Tibial artery (tissue), 4 donors: ENCODE data around the gene P2RX2.

Experiments used
- DNase-seq, 2 donors: peaks; one replicate each; pipeline ENCODE4 v3.0.0-alpha.2; 2019
- H3K27ac ChIP-seq, 2 donors: fragments of 200-600 bp; sonication (generic) in 1 of 2; 1 replicate in 1 of 2; 2 replicates in 1 of 2; pipeline ENCODE4 v1.5.1; 2018 to 2019; ENCODE audit warnings: mild to moderate bottlenecking in 1 of 2
- H3K27me3 ChIP-seq, 2 donors: fragments of 200-600 bp; sonication (generic) in 1 of 2; one replicate each; pipeline versions ENCODE4 v1.5.1 to v1.6.0; 2016 to 2019
- H3K36me3 ChIP-seq, 3 donors: fragments of 200-600 bp; sonication (generic) in 2 of 3; one replicate each; pipeline ENCODE4 v1.5.1; 2016 to 2019; ENCODE audit warnings: mild to moderate bottlenecking in 2 of 3
- H3K4me1 ChIP-seq, 4 donors: fragments of 200-600 bp; sonication (generic) in 2 of 4; 1 replicate in 3 of 4; 2 replicates in 1 of 4; pipeline ENCODE4 v1.5.1; 2016 to 2019
- H3K4me3 ChIP-seq, 2 donors: fragments of 200-600 bp; sonication (generic) in 1 of 2; 1 replicate in 1 of 2; 2 replicates in 1 of 2; pipeline ENCODE4 v1.5.1; 2018 to 2019; ENCODE audit warnings: mild to moderate bottlenecking in 2 of 2
- H3K9me3 ChIP-seq, 3 donors: fragments of 200-600 bp; sonication (generic) in 1 of 3; one replicate each; pipeline ENCODE4 v1.5.1; 2016 to 2019
- CTCF ChIP-seq, 2 experiments: fragments of 200-600 bp in 1 of 2; fragments of 450-650 bp in 1 of 2; IDR thresholded peaks; one replicate each; pipeline ENCODE4 v1.5.1; 2017 to 2019; ENCODE audit warnings: antibody characterized with exemption in 2 of 2, mild to moderate bottlenecking in 1 of 2, moderate library complexity in 1 of 2
- intact Hi-C: fragments of 100-400 bp; cut with DNase I; formaldehyde crosslinking; loops from one replicate; pipeline ENCODE4 v1.15.0; 2023; ENCODE audit warnings: low total_unique reads

Gene P2RX2

GRCh38 chr12:132588821-132589669 lies 29.5 kb upstream of the P2RX2 start:
- intact Hi-C loops: no loop called here
- H3K9me3 ChIP-seq: no peaks in the 10 kb centered on the region
- H3K27me3 ChIP-seq: peaks cover 0 to 17% of the 10 kb centered on the region in 2 donors
- no peak for DNase-seq
- peaks cover 0 to 9% (median 0%) of the 10 kb centered on the region in 3 donors for H3K36me3 ChIP-seq
- no peak overlapping the region for H3K4me3 ChIP-seq
- no peak overlapping the region for H3K27ac ChIP-seq
- no peak for TF ChIP-seq CTCF (IDR thresholded peaks at IDR 0.05)
- H3K4me1 ChIP-seq: peaks cover 0 to 8% (median 3%) of the 10 kb centered on the region in 4 donors

- intact Hi-C loops: no loop called here
- H3K27me3 ChIP-seq: peaks cover 0 to 21% of the 10 kb centered on the region in 2 donors
- no peaks in the 10 kb centered on the region for H3K36me3 ChIP-seq
- no peak overlapping the region for H3K4me3 ChIP-seq
- no peaks in the 10 kb centered on the region for H3K9me3 ChIP-seq
- no peak for TF ChIP-seq CTCF (IDR thresholded peaks at IDR 0.05)
- DNase-seq: no peak
- peaks cover 0 to 11% (median 5%) of the 10 kb centered on the region in 4 donors for H3K4me1 ChIP-seq
- H3K27ac ChIP-seq: no peak overlapping the region
Measured at GRCh38 chr12:132591107-132591935, 27.3 kb upstream of the P2RX2 start.

GRCh38 chr12:132592282-132592970 lies 26.1 kb upstream of the P2RX2 start:
- intact Hi-C loops: no loop called here
- DNase-seq: no peak
- no peak for TF ChIP-seq CTCF (IDR thresholded peaks at IDR 0.05)

GRCh38 chr12:132593071-132593470 lies 25.5 kb upstream of the P2RX2 start:
- intact Hi-C loops: no loop called here
- Histone ChIP-seq H3K27me3 (peaks cover 0 to 21% of the 10 kb centered on the region in 2 donors), H3K36me3 (no peaks in the 10 kb centered on the region), H3K9me3 (no peaks in the 10 kb centered on the region), H3K4me3 (no peak overlapping the region), H3K27ac (no peak overlapping the region), H3K4me1 (peaks cover 0 to 13% (median 7%) of the 10 kb centered on the region in 4 donors)
- DNase-seq: no peak
- no peak for TF ChIP-seq CTCF (IDR thresholded peaks at IDR 0.05)

More at GRCh38 chr12:132592282-132592970, 26.1 kb upstream of the P2RX2 start:
- H3K27ac ChIP-seq: no peak overlapping the region
- no peak overlapping the region for H3K4me3 ChIP-seq
- peaks cover 0 to 11% (median 7%) of the 10 kb centered on the region in 4 donors for H3K4me1 ChIP-seq
- no peaks in the 10 kb centered on the region for H3K9me3 ChIP-seq
- peaks cover 0 to 21% of the 10 kb centered on the region in 2 donors for H3K27me3 ChIP-seq
- no peaks in the 10 kb centered on the region for H3K36me3 ChIP-seq

- H3K36me3 ChIP-seq: no peaks in the 10 kb centered on the region
- H3K27ac ChIP-seq: no peak overlapping the region
- DNase-seq: no peak
- H3K9me3 ChIP-seq: no peaks in the 10 kb centered on the region
- peaks cover 0 to 14% (median 8%) of the 10 kb centered on the region in 4 donors for H3K4me1 ChIP-seq
- H3K27me3 ChIP-seq: peaks cover 0 to 21% of the 10 kb centered on the region in 2 donors
- no peak overlapping the region for H3K4me3 ChIP-seq
- intact Hi-C loops: no loop called here
- TF ChIP-seq CTCF (IDR thresholded peaks at IDR 0.05): no peak
Measured at GRCh38 chr12:132593521-132593920, 25.1 kb upstream of the P2RX2 start.
